GM18505 (cell line): ENCODE results near the gene CD1D.
"Not testable (repeated sequence)": the region's sequence is repeated elsewhere in the genome, so short reads cannot be mapped to it uniquely, and the experiment has no call there.

ENCODE experiments used
- ATAC-seq: cut with Tn5 transposase; IDR thresholded peaks from one replicate; pipeline ENCODE4 v1.9.1; 2021; ENCODE audit not compliant: unreplicated experiment
- POLR2A ChIP-seq: IDR thresholded peaks from 4 replicates; pipeline ENCODE4 v1.6.1; 2011; ENCODE audit warnings: borderline replicate concordance; ENCODE audit not compliant: insufficient read depth, insufficient read length; ENCODE audit errors: extremely low read depth

CD1D gene

DNA sequence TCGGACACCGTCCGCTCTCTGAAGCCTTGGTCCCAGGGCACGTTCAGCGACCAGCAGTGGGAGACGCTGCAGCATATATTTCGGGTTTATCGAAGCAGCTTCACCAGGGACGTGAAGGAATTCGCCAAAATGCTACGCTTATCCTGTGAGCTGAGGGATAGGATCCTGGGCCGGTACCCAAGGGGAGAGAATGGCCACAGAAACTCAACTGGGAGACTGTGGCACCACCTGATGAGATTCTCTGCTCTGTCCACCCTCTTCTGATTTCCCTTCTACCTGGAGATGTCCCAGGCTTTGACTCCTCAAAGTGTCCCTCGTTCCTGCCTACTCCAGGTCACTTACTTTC is 855 bp downstream of the CD1D start:
- no peak for TF ChIP-seq POLR2A
- ATAC-seq, result no peak

DNA sequence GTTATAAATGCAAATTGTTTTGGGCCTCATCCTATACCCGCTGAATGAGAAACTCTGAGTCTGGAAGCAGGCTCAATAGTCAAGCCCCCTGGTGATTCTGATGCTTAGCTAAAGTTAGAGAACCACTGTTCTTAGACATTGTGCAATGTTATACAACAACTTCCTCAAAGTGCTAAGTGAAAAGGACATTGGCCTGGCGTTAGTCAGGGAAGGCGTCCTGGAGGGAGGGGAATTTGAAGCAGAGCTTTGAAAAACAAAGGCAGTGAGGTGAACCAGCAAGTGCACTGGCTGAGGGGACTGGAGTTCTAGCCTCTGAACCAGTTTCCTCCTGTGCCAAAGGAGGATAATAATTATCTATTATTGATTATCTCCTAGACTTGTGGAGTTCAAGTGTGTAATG is 5.1 kb downstream of the CD1D start:
- no peak for TF ChIP-seq POLR2A
- ATAC-seq, result no peak

DNA sequence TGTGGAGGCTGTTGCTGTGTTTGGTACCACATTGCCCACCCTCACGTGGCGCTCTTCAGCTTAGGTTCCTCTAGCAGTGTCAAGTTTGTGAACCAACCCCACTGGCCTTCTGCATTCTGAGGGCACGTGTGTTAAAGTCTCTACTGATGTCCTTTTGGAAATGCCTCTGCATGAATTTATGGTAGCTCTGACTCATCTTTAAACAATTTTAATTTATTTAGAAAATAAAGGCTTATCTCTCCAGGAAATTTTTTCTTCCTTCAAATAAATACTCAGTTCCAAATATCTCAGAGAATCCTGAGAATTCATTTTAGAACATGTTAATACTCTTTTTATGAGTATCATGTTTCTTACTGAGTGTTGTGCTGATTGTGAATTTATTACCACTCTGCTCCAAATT is 5.5 kb downstream of the CD1D start:
- no peak for ATAC-seq
- TF ChIP-seq POLR2A, result no peak

DNA sequence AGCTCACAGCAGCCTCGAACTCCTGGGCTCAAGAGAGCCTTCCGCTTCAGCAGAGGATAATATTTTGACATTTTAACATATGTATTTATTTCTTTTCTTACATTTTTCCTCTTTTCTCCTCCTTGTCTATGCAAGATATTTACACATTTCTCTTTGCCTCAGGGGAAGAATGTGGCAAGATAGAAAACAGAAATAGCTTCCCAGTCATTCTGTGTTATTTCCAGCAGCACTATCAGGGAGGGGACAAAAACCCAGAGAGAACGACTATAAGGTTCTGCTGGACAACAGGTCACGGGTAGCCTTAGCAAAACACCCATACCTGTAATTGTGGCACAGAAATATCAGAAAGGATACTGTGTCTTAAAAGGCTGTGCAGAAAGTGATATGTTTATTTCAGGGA is 7.9 kb downstream of the CD1D start:
- ATAC-seq, result no peak
- no peak for TF ChIP-seq POLR2A

DNA sequence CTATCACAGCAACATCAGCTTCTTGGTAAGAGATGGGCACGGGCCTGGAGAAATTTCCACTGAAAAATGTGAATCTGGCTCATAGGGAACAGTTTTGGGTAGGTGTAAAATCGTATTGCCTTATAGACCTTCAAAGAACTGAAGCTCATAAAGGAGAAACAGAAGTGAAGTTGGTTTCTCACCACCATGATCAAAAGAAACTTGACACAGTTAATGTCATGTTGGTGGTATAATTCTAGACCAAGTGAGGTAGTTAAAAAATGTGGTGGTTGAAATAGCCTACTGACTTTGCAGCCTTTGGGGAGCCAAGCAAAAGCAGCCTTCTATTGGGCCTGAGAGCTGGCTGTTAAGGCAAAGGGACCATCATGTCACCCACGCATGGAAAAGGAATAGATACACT is 8.9 kb downstream of the CD1D start:
- TF ChIP-seq POLR2A, result no peak
- ATAC-seq, result no peak

DNA sequence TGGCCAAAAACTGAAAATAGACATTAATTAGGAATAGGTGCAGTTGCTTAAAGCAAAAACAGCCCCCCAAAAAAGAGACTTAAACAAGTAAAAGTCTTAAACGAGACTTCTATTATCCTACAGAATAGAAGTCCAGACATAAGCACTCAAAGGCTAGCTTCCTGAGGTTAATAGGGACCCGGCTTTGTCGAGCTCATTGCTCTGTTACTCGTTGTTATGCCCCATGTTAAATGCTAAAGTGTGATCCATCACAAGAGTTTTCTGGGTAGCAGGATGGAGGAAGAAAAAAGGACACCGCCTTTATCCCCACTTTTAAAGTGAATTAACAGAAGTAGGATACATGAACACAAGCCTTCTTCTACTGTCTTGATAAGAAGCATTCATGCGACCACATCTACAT is 10.6 kb downstream of the CD1D start:
- no peak for ATAC-seq
- no peak for TF ChIP-seq POLR2A

DNA sequence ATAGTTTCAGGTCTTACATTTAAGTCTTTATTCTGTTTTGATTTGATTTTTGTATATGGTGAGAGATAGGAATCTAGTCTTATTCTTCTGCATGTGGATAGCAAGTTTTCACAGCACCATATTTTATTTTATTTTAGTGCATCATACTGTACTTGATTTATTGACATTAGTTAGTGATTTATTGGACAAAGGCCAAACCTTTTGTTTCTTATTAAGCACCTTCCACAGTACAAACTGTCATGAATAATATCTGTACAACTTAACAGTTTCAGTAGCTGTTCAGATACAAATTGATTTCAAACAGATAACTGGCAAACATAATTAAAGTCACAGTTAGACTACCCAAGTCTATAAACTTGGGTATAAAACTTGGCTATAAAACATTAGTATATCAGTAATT is 15.8 kb downstream of the CD1D start:
- TF ChIP-seq POLR2A, result no peak
- ATAC-seq, result no peak

DNA sequence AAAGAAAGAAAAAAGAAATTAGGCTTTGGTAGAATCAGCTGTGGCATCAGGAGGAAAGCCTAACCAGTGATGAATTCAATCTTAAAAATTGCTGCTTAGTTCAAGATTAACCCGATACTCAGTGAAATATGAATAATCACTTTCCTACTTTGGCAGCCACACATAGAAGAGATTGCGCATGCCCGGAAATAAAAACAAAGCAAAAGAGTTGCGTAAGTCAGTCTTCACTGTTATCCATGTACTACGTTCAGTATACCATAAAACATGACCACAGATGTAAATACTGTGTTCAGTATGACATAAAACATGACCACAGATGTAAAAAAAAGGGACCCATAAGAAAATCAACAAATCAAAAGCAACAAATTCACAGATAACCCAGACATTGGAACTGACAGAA is 19.2 kb downstream of the CD1D start:
- no peak for ATAC-seq
- TF ChIP-seq POLR2A, result no peak

DNA sequence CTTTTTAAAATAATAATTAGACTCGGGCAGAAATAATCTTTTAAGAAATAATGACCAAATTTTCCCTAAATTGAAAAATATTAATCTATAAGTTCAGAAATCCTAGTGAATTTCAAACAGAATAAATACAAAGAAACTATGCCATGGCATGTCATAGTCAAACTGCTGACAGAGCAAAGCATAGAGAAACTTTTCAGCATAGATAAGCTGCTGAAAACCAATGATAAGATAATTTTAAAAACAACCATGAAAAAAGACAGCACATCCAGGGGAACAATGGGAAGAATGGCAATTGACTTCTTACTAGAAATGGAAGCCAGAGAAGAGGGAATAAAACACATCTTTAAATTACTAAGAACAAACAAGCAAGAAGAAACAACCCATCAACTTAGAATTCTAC is 19.8 kb downstream of the CD1D start:
- ATAC-seq, result no peak
- no peak for TF ChIP-seq POLR2A

DNA sequence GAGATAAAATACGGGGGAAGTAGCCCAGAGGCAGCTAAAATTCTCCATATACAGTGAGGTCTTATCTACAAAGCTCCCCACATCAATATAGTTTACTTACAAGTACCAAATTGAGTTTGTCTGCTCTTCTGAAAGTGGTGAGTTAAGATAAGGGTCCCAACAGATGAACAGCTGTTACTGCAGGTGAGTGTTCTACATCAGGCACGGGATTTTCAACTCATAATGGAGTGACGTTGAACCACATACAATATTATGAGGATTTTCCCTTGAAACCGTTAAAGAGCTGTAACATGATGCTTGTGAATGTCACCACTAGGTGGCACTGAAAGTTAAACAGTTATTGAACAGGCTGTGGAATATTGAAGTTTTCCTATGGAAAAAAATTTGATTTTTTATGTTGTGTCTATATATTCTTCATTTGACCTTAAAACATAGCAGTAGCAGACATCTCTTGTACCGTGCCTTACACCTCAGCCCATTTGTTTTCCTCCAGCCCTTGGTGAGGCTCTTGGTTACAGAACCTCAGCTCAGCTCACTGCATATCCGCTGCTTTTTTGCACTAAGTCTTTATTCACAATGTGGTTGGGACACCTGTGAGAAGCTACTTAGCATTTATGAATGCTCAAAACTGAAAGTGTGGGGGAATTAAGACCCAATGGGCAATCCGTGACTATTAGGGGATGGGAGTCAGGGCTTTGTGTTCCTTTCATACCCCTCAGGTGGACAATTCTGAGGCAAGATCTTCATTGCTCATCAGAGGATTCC is 23.2 kb downstream of the CD1D start:
- peak; percentile 58 for ATAC-seq
- TF ChIP-seq POLR2A, result no peak

DNA sequence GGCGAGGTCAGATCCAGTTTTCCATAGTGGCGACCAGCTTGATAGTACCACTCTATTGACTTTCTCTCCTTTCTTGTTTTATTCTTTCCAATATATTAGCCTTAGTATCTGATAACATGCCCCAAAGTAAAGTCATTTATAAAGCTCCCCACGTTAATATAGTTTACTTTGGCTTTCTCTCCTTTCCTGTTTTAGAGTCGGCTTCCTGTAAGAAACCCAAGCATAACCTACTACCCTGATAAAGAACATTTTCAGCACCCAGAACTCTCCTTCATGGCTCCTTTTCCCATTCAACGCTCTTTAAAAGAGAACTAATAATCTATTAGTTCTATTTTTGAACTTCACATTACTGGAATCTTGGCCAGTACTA is 23.7 kb downstream of the CD1D start:
- no peak for ATAC-seq

DNA sequence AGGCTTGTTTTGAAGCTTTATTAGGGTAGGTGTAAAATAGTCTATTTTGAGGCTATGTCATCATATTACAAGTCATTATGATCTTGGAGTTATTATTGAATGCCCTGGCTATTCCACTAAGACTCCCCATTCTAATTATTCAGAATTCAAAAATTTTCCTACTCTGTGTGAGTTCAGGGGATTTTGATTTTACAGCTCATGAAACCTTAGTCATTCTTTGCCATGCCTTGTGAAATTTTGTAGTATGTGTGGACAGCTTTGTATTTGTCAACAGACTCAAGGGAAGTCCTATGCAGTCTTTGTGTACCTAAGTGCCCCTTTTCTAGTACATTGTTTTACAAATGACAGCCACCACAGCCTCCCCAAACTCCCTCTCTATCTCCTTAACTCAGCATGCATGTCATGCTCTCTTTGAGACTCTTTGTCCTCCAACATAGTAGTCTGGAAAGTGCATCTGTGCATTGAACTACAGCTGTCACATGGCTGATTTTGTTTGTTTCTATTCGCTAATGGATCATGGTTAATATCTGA is 28.0 kb downstream of the CD1D start:
- no peak for TF ChIP-seq POLR2A
- ATAC-seq, result no peak

More for the DNA sequence above, 23.7 kb downstream of the CD1D start:
- TF ChIP-seq POLR2A, result no peak

DNA sequence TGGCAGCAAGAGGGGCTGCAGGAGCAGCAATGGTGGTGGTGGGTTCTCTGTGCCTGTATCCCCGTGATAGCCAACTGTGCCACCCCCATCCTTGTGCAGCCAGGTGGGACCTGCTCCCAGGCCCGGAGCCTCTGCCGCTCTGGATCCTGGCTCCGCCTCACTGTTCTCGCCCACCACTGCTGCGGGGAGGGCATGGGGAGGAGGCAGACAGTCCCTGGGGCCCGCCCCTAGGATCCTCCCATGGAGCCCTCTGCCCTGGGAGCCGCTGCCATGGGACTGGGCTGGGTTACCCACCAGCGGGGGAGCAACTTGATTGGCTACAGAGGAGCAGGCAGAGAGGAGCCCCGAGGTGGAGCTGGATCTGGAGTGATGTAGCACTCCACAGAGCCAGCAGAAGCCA is 31.6 kb downstream of the CD1D start:
- no peak for ATAC-seq
- no peak for TF ChIP-seq POLR2A

DNA sequence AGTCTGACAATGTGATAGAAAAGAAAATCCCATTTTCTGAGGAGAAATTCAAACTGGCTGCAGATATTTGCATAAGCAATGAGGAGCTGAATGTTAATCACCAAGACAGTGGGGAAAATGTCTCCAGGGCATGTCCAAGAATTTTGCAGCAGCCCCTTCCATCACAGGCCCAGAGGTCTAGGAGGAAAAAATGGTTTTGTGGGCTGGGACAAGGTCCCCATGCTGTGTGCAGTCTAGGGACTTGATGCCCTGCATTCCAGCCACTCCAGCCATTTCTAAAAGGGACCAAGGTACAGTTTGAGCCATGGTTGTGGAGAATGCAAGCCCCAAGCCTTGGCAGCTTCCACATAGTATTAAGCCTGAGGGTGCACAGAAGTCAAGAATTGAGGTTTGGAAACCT is 42.8 kb downstream of the CD1D start:
- not testable (repeated sequence) for ATAC-seq
